Uterus (tissue), 4 donors: ENCODE measurements around the gene LRRC4C. TPM values are rescaled to one million over a fixed set of nuclear protein-coding genes. Genes with fewer than 3 reads are reported as not detected.
"Not testable (repeated sequence)": the region's sequence is repeated elsewhere in the genome, so short reads cannot be mapped to it uniquely, and the experiment has no call there.

Experiments used
- DNase-seq, 2 donors: peaks; one replicate each; pipeline ENCODE4 v3.0.0-alpha.2; 2019 to 2020
- H3K27ac ChIP-seq, 2 donors: fragments of 200-600 bp; sonication (generic); 1 replicate in 1 of 2; 2 replicates in 1 of 2; pipeline ENCODE4 v1.5.1; 2016 to 2018
- H3K27me3 ChIP-seq, 2 donors: fragments of 200-600 bp; sonication (generic); one replicate each; pipeline ENCODE4 v1.5.1; 2018 to 2019; ENCODE audit warnings: control low read depth in 1 of 2
- H3K36me3 ChIP-seq, 2 donors: fragments of 200-600 bp; sonication (generic); one replicate each; pipeline ENCODE4 v1.5.1; 2019; ENCODE audit warnings: control low read depth in 1 of 2
- H3K4me1 ChIP-seq, 2 donors: fragments of 200-600 bp; sonication (generic); one replicate each; pipeline ENCODE4 v1.5.1; 2018 to 2019; ENCODE audit warnings: control low read depth in 1 of 2
- H3K4me3 ChIP-seq, 2 donors: fragments of 200-600 bp; sonication (generic); 1 replicate in 1 of 2; 2 replicates in 1 of 2; pipeline ENCODE4 v1.5.1; 2018 to 2019; ENCODE audit warnings: mild to moderate bottlenecking in 1 of 2
- H3K9me3 ChIP-seq, 2 donors: fragments of 200-600 bp; sonication (generic); one replicate each; pipeline ENCODE4 v1.5.1; 2019; ENCODE audit warnings: control low read depth in 1 of 2
- CTCF ChIP-seq, 4 experiments: fragments of 200-600 bp in 2 of 4; fragments of 450-650 bp in 2 of 4; sonication (generic) in 2 of 4; IDR thresholded peaks; one replicate each; pipeline ENCODE4 v1.5.1; 2016 to 2019; ENCODE audit warnings: antibody characterized with exemption in 4 of 4, mild to moderate bottlenecking in 2 of 4, moderate library complexity in 1 of 4
- POLR2A ChIP-seq, 2 donors: fragments of 450-650 bp; IDR thresholded peaks; one replicate each; pipeline ENCODE4 v1.6.1; 2016; ENCODE audit warnings: antibody characterized with exemption in 2 of 2, mild to moderate bottlenecking in 1 of 2, moderate library complexity in 1 of 2
- intact Hi-C: fragments of 100-400 bp; cut with DNase I; formaldehyde crosslinking; loops from one replicate; pipeline ENCODE4 v1.15.1; 2023; ENCODE audit warnings: low total_unique reads
- total RNA-seq, 4 donors: library from RNA; depleted of rRNA in 3 of 4; stranded (reverse); fragments of >200 nt in 3 of 4; gene quantifications; one replicate each; pipeline versions ENCODE4 v1.1.0 to v1.2.4, GENCODE V29; 2014 to 2023
- donor health status: DM: yes; HTN: yes; CAD: no.

LRRC4C gene
- total RNA-seq, 4 donors from 2014 or later: 1.5 to 16.9 (median 2.1) TPM; not detected in 1

- no peaks in the 10 kb centered on the region for H3K27me3 ChIP-seq
- no peak overlapping the region for H3K4me3 ChIP-seq
- TF ChIP-seq CTCF (IDR thresholded peaks at IDR 0.05): no peak
- no peak for TF ChIP-seq POLR2A (IDR thresholded peaks at IDR 0.05)
- H3K9me3 ChIP-seq: no peaks in the 10 kb centered on the region
- intact Hi-C loops: no loop called here
- H3K36me3 ChIP-seq: no peaks in the 10 kb centered on the region
- no peak overlapping the region for H3K27ac ChIP-seq
- H3K4me1 ChIP-seq: no peaks in the 10 kb centered on the region
- DNase-seq: no peak
These were observed 582.2 kb downstream of the LRRC4C start for GRCh38 chr11:40877256-40877655.

GRCh38 chr11:40867991-40868632, 591.3 kb downstream of the LRRC4C start:
- H3K9me3 ChIP-seq: no peaks in the 10 kb centered on the region
- H3K27ac ChIP-seq: no peak overlapping the region
- H3K4me1 ChIP-seq: no peaks in the 10 kb centered on the region
- intact Hi-C loops: no loop called here
- H3K36me3 ChIP-seq: no peaks in the 10 kb centered on the region
- no peaks in the 10 kb centered on the region for H3K27me3 ChIP-seq
- DNase-seq: no peak
- no peak for TF ChIP-seq POLR2A (IDR thresholded peaks at IDR 0.05)
- no peak for TF ChIP-seq CTCF (IDR thresholded peaks at IDR 0.05)
- H3K4me3 ChIP-seq: no peak overlapping the region

GRCh38 chr11:40857754-40858153, 601.7 kb downstream of the LRRC4C start:
- H3K9me3 ChIP-seq, H3K4me1 ChIP-seq, H3K4me3 ChIP-seq, intact Hi-C loops, H3K27ac ChIP-seq, H3K36me3 ChIP-seq, H3K27me3 ChIP-seq, DNase-seq: not testable (repeated sequence)

GRCh38 chr11:40842750-40843339, 616.6 kb downstream of the LRRC4C start:
- Histone ChIP-seq H3K27me3 (no peaks in the 10 kb centered on the region), H3K9me3 (no peaks in the 10 kb centered on the region), H3K4me1 (no peaks in the 10 kb centered on the region), H3K4me3 (no peak overlapping the region), H3K27ac (no peak overlapping the region), H3K36me3 (no peaks in the 10 kb centered on the region)
- no peak for TF ChIP-seq POLR2A (IDR thresholded peaks at IDR 0.05)
- no peak for TF ChIP-seq CTCF (IDR thresholded peaks at IDR 0.05)
- no peak for DNase-seq
- intact Hi-C loops: no loop called here

DNA sequence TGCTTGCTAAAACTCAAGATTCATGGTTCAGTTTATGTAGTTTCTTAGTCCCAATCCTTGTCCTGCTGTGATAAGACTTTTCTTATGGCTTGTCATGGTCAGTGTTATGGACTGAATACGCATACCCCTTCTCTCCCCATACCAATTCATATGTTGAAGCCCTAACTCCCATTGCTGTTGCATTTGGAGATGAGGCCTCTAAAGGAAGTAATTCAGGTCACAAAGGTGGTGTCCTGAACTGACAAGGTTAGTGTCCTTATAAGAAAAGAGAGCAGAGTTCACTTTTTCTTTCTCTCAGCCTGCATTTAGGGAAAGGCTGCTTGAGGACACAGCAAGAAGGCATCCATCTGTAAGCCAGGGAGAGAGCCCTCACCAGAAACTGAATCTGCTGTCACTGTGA, 618.2 kb downstream of the LRRC4C start:
- H3K4me3 ChIP-seq: no peak overlapping the region
- H3K4me1 ChIP-seq: no peaks in the 10 kb centered on the region
- H3K27me3 ChIP-seq: no peaks in the 10 kb centered on the region
- H3K9me3 ChIP-seq: no peaks in the 10 kb centered on the region
- DNase-seq: no peak
- intact Hi-C loops: no loop called here
- H3K36me3 ChIP-seq: no peaks in the 10 kb centered on the region
- TF ChIP-seq POLR2A (IDR thresholded peaks at IDR 0.05) (no peak), CTCF (IDR thresholded peaks at IDR 0.05) (no peak)
- H3K27ac ChIP-seq: no peak overlapping the region
